ENCODE measurements around the gene MAPK11. TPM values are rescaled to one million over a fixed set of nuclear protein-coding genes. Genes with fewer than 3 reads are reported as not detected.

Gene MAPK11
- total RNA-seq, 1 experiment from 2014 or later, result 7.6 TPM

GRCh38 chr22:50226063-50226874 lies 43.9 kb downstream of the MAPK11 start:
- DNase-seq (ENCODE audit: low read depth), result no peak

- DNase-seq (ENCODE audit: low read depth), result no peak
Observed at GRCh38 chr22:50225200-50225969, 44.8 kb downstream of the MAPK11 start.

DNA sequence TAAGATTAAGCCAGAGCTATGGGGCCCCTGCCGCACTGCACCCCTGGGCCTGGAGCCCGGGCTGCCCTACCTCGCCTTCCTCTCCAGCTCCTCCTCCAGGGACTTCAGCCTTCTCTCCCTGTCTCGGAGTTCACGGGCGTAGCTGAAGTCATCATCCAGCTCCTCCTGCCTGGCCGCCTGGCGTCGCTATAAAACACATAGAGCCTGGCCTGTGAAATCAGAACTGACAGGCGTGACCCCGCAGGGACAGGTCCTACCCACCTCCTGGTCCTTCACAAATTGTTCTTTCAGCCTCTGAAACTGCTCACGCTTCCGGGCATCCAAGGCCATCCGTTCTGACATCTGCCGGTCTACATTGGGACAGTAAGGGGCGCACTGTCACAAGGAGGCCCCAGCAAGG lies 46.1 kb downstream of the MAPK11 start:
- DNase-seq (ENCODE audit: low read depth), result no peak

- no peak for DNase-seq (ENCODE audit: low read depth)
Observed at GRCh38 chr22:50222508-50222907, 47.7 kb downstream of the MAPK11 start.

DNA sequence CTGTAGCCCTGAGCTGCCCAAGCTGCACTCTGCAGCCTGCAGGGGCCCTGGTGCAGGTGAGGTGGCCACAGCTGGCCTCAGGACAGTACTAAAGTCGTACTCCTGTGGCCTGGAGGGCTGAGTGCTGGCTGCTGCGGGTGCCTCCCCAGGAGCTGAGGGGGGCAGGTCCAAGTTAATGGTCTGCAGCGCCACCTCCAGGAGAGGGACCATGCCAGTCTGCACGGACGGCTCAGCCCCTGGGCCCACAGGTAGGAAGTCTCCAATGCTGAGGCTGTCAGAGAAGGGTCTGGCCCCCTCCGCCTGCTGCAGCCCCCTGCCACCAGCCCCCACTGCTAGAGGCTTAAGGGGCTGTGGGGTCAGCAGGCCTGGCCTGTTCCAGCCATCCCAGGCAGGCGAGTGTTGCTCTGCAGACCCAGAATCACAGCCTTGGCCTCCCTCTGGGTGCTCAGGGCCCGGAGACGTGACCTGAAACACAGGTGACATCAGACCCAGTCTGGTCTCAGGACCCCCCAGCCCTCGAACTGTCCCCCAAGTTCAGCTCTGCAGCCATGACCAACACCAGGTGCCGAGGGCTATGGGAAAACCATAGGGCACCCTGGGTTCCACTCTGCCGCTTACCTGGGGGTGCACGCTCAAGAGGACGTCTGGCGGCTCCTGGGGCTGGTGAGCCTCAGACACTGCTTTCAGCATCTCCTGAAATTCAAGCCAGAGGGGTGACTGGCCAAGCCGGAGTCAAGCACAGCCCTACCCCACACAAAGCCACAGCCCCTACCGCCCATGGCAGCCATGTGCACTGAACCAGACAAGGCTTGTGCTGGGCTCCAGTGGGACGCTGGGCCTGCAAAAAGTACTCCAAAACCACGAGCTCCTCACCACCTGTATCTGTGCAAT lies 48.5 kb downstream of the MAPK11 start:
- DNase-seq (ENCODE audit: low read depth), result no peak

DNA sequence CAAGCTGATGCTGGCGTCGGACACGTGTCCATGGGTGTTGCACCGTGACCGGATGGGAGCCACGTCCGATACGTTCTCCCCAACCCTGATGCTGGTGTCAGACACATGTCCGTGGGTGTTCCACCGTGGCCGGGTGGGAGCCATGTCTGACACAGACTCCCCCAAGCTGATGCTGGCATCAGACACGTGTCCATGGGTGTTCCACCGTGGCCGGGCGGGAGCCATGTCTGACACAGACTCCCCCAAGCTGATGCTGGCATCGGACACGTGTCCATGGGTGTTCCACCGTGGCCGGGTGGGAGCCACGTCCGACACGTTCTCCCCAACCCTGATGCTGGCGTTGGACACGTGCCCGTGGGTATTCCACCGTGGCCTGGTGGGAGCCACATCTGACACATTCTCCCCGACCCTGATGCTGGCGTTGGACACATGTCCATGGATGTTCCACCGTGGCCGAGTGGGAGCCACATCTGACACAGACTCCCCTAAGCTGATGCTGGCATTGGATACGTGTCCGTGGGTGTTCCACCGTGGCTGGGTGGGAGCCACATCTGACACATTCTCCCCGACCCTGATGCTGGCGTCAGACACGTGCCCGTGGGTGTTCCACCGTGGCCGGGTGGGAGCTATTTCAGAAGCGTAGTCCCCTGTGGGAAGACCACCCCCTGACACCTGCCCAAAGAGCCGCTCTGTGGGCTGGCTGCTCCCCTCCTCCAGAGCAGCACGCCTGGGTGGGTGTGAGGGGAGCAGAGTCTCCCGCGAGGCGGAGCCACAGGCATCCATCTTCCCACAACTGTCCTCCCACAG lies 49.4 kb downstream of the MAPK11 start:
- no peak for DNase-seq (ENCODE audit: low read depth)

- DNase-seq (ENCODE audit: low read depth), result no peak
Observed at GRCh38 chr22:50219800-50220602, 50.2 kb downstream of the MAPK11 start.

GRCh38 chr22:50218996-50219727 lies 51.0 kb downstream of the MAPK11 start:
- peak; percentile 57 for DNase-seq (ENCODE audit: low read depth)

- DNase-seq (ENCODE audit: low read depth), result no peak
Observed at GRCh38 chr22:50218153-50218995, 51.8 kb downstream of the MAPK11 start.

GRCh38 chr22:50217543-50218152 lies 52.5 kb downstream of the MAPK11 start:
- no peak for DNase-seq (ENCODE audit: low read depth)

DNA sequence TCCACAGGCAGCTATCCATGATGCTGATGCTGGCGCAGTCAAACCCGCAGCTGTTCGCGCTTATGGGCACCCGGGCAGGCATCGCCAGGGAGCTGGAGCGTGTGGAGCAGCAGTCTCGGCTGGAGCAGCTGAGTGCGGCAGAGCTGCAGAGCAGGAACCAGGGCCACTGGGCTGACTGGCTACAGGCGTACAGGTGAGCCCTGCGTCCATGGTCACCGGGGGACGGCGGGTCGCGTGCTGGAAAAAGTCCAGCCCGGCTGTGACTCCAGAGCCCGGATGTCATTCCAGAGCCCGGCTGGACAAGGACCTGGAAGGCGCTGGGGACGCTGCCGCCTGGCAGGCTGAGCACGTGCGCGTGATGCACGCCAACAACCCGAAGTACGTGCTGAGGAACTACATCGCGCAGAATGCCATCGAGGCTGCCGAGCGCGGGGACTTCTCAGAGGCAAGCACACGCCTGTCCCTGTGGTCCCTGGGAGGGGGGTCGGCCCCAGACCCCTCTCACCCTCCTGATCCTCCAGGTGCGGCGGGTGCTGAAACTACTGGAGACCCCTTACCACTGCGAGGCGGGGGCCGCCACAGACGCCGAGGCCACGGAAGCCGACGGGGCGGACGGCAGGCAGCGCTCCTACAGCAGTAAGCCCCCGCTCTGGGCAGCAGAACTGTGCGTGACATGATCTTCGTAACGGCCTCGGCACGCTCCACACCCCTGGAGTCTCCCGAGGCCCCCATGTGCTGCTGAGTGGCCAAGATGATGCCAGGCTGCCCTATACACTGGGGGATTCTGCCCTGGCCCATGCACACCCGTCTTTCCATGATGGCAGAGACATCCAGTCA lies 53.3 kb downstream of the MAPK11 start:
- DNase-seq (ENCODE audit: low read depth), result no peak

DNA sequence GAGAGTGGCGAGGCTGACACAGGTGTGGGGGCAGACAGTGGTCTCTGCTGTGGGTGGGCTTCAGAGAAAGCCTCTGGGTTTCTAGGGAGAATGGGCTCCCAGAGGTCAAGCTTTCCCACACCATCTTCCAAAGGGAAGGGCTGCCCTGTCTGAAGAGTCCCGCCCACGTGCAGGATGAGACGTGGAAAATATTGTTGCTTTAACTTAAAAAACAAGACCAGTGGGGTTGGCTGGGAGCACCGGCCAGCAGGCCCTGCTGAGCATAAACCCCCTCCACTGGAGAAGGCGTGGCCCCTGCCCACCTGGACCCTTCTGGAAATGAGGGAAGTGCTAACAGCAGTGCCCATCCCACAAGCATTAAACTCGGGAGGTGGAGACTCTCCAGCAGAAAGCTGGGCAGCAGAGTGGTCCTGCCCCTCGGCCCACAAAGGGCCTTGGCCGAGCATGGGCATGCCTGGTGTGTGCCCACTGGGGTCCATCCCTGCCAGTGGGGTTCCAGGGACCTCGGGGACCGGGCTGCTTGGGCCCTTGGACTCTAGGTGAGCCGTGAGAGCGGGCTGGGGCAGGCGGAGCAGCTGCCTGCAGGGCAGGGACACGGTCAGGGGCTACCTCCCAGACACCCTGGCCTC lies 54.0 kb downstream of the MAPK11 start:
- no peak for DNase-seq (ENCODE audit: low read depth)

DNA sequence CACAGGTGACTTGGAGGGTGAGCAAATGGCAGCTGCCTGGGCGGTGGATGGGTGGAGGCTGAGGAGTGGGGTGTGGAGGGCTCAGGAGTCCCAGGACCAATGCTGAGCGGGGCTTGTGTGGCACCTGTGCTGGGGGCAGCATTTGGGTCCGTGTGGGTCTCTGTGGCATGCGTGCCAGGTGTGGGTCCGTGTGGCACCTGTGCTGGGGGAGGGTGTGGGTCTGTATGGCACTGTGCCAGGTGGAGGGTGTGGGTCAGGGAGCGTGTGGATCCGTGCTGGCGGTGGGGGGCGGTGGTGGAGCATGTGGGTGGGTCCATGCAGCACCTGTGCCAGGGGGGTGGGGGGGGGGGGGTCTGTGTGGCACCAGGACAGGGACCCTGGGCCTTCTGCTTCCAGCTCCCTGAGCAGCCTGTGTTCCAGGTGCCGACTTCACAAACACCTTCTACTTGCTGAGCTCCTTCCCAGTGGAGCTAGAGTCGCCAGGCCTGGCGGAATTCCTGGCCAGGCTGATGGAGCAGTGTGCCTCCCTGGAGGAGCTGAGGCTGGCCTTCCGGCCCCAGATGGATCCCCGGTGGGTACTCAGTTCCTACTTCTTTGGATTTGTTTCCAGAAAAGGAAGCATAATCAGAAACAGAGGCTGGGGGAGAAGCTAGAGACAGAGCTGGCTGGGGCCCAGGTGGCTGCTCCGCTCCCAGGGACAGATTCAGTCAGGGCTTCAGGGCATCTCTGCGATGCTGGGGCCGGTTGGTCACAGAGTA lies 54.7 kb downstream of the MAPK11 start:
- DNase-seq (ENCODE audit: low read depth), result no peak

Measured in LHCN-M2 (cell line).